OCI-LY1 (cell line): ENCODE measurements around the gene SIN3A.

Experiments used
- EZH2 ChIP-seq: fragments of 200-600 bp; sonication (generic), shearing (Covaris generic); IDR thresholded peaks from 2 replicates; pipeline ENCODE4 v1.8.0; 2017; ENCODE audit warnings: borderline replicate concordance, mixed run types, mild to moderate bottlenecking, antibody characterized with exemption, low read length, moderate library complexity, mixed read lengths
- TF ChIP-seq, protein P1 (sequence below): fragments of 200-600 bp; sonication (generic), shearing (Covaris generic); IDR thresholded peaks from 2 replicates; pipeline ENCODE4 v1.5.1; 2017; ENCODE audit warnings: mild to moderate bottlenecking, antibody characterized with exemption, low read length, moderate library complexity, mixed read lengths

DNA sequence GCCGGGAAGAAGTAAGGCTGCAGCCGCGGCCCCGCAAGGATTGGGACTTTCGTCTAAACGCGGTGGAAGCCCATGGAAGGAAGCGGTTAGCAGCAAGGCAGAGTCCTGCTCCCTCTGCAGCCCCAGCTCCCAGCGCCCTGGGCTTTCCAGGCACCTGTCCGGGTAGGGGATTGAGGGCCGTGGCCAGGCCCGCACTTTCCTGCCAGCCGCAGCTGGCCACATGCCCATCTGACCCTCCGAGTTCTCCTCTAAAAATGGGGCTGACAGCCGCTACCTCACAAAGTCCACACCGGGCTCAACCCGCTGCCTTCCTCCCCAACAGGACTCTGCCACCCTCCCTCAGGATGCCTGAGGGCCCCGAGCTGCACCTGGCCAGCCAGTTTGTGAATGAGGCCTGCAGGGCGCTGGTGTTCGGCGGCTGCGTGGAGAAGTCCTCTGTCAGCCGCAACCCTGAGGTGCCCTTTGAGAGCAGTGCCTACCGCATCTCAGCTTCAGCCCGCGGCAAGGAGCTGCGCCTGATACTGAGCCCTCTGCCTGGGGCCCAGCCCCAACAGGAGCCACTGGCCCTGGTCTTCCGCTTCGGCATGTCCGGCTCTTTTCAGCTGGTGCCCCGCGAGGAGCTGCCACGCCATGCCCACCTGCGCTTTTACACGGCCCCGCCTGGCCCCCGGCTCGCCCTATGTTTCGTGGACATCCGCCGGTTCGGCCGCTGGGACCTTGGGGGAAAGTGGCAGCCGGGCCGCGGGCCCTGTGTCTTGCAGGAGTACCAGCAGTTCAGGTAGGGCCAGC, 102.7 kb downstream of the SIN3A start:
- TF ChIP-seq, protein P1, sequence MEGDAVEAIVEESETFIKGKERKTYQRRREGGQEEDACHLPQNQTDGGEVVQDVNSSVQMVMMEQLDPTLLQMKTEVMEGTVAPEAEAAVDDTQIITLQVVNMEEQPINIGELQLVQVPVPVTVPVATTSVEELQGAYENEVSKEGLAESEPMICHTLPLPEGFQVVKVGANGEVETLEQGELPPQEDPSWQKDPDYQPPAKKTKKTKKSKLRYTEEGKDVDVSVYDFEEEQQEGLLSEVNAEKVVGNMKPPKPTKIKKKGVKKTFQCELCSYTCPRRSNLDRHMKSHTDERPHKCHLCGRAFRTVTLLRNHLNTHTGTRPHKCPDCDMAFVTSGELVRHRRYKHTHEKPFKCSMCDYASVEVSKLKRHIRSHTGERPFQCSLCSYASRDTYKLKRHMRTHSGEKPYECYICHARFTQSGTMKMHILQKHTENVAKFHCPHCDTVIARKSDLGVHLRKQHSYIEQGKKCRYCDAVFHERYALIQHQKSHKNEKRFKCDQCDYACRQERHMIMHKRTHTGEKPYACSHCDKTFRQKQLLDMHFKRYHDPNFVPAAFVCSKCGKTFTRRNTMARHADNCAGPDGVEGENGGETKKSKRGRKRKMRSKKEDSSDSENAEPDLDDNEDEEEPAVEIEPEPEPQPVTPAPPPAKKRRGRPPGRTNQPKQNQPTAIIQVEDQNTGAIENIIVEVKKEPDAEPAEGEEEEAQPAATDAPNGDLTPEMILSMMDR, result no peak
- TF ChIP-seq EZH2, result no peak
